Stimulated activated memory B cell treated with anti-CD40 and anti-IgM and Interleukin-4, amounts not matched to agents 10 μg/mL and 1 μg/mL and 100 μg/mL, for 72 hours (primary cell): ENCODE data around the gene ATP4B.

ENCODE experiments used
- ATAC-seq: fragments of 150-1000 bp; cut with Tn5 transposase; 2 replicates; pipeline ENCODE4 v1.10.0; 2021
- H3K27ac Mint-ChIP-seq: one replicate; pipeline ENCODE4 v1.8.0; 2022; ENCODE audit warnings: mild to moderate bottlenecking, mixed read lengths
- H3K27me3 Mint-ChIP-seq: one replicate; pipeline ENCODE4 v1.8.0; 2022; ENCODE audit warnings: mixed read lengths
- H3K36me3 Mint-ChIP-seq: one replicate; pipeline ENCODE4 v1.8.0; 2022; ENCODE audit warnings: mixed read lengths
- H3K4me1 Mint-ChIP-seq: one replicate; pipeline ENCODE4 v1.8.0; 2022; ENCODE audit warnings: mixed read lengths
- H3K4me3 Mint-ChIP-seq: one replicate; pipeline ENCODE4 v1.8.0; 2022; ENCODE audit warnings: mild to moderate bottlenecking, moderate library complexity, mixed read lengths
- H3K9me3 Mint-ChIP-seq: one replicate; pipeline ENCODE4 v1.8.0; 2022; ENCODE audit warnings: mixed read lengths

Gene ATP4B

GRCh38 chr13:113637262-113638160 is 20.5 kb downstream of the ATP4B start:
- peaks cover 90% of the 10 kb centered on the region for H3K36me3 Mint-ChIP-seq
- no peak for ATAC-seq
- H3K27me3 Mint-ChIP-seq = no peaks in the 10 kb centered on the region
- peaks cover 3% of the 10 kb centered on the region for H3K4me1 Mint-ChIP-seq
- H3K4me3 Mint-ChIP-seq = no peak overlapping the region
- H3K9me3 Mint-ChIP-seq = no peaks in the 10 kb centered on the region
- no peak overlapping the region for H3K27ac Mint-ChIP-seq

GRCh38 chr13:113636266-113636963 is 21.6 kb downstream of the ATP4B start:
- Mint-ChIP-seq H3K27ac (no peak overlapping the region), H3K4me1 (no peaks in the 10 kb centered on the region), H3K36me3 (peaks cover 90% of the 10 kb centered on the region), H3K27me3 (no peaks in the 10 kb centered on the region), H3K9me3 (no peaks in the 10 kb centered on the region), H3K4me3 (no peak overlapping the region)
- no peak for ATAC-seq

GRCh38 chr13:113635709-113636108 is 22.3 kb downstream of the ATP4B start:
- no peaks in the 10 kb centered on the region for H3K27me3 Mint-ChIP-seq
- H3K27ac Mint-ChIP-seq = no peak overlapping the region
- H3K4me3 Mint-ChIP-seq = no peak overlapping the region
- no peak for ATAC-seq
- no peaks in the 10 kb centered on the region for H3K4me1 Mint-ChIP-seq
- no peaks in the 10 kb centered on the region for H3K9me3 Mint-ChIP-seq
- peaks cover 87% of the 10 kb centered on the region for H3K36me3 Mint-ChIP-seq

GRCh38 chr13:113635048-113635420 is 23.0 kb downstream of the ATP4B start:
- Mint-ChIP-seq H3K4me3 (no peak overlapping the region), H3K9me3 (no peaks in the 10 kb centered on the region), H3K27me3 (no peaks in the 10 kb centered on the region), H3K4me1 (no peaks in the 10 kb centered on the region), H3K27ac (no peak overlapping the region), H3K36me3 (peaks cover 81% of the 10 kb centered on the region)
- no peak for ATAC-seq

- Mint-ChIP-seq H3K36me3 (peaks cover 77% of the 10 kb centered on the region), H3K4me3 (no peak overlapping the region), H3K27ac (no peak overlapping the region), H3K27me3 (no peaks in the 10 kb centered on the region), H3K4me1 (no peaks in the 10 kb centered on the region), H3K9me3 (no peaks in the 10 kb centered on the region)
- no peak for ATAC-seq
Observed at GRCh38 chr13:113634279-113635047, 23.5 kb downstream of the ATP4B start.

- no peak for ATAC-seq
- Mint-ChIP-seq H3K27ac (no peak overlapping the region), H3K36me3 (peaks cover 79% of the 10 kb centered on the region), H3K4me1 (no peaks in the 10 kb centered on the region), H3K27me3 (no peaks in the 10 kb centered on the region), H3K4me3 (no peak overlapping the region), H3K9me3 (no peaks in the 10 kb centered on the region)
Observed at GRCh38 chr13:113633485-113633873, 24.5 kb downstream of the ATP4B start.

GRCh38 chr13:113632706-113633484 is 25.1 kb downstream of the ATP4B start:
- Mint-ChIP-seq H3K4me1 (no peaks in the 10 kb centered on the region), H3K4me3 (no peak overlapping the region), H3K36me3 (peaks cover 81% of the 10 kb centered on the region), H3K27ac (no peak overlapping the region), H3K27me3 (no peaks in the 10 kb centered on the region), H3K9me3 (no peaks in the 10 kb centered on the region)
- ATAC-seq = no peak

GRCh38 chr13:113631341-113632095 is 26.5 kb downstream of the ATP4B start:
- Mint-ChIP-seq H3K4me3 (no peak overlapping the region), H3K36me3 (peaks cover 78% of the 10 kb centered on the region), H3K27me3 (no peaks in the 10 kb centered on the region)

GRCh38 chr13:113630804-113631203 is 27.2 kb downstream of the ATP4B start:
- Mint-ChIP-seq H3K4me1 (no peaks in the 10 kb centered on the region), H3K9me3 (no peaks in the 10 kb centered on the region), H3K27ac (no peak overlapping the region), H3K36me3 (peaks cover 78% of the 10 kb centered on the region), H3K4me3 (no peak overlapping the region), H3K27me3 (no peaks in the 10 kb centered on the region)
- ATAC-seq = no peak

More at GRCh38 chr13:113631341-113632095, 26.5 kb downstream of the ATP4B start:
- no peak for ATAC-seq
- no peak overlapping the region for H3K27ac Mint-ChIP-seq
- H3K4me1 Mint-ChIP-seq = no peaks in the 10 kb centered on the region
- H3K9me3 Mint-ChIP-seq = no peaks in the 10 kb centered on the region

- Mint-ChIP-seq H3K4me3 (no peak overlapping the region), H3K36me3 (peaks cover 79% of the 10 kb centered on the region), H3K9me3 (no peaks in the 10 kb centered on the region), H3K27ac (no peak overlapping the region), H3K27me3 (no peaks in the 10 kb centered on the region), H3K4me1 (no peaks in the 10 kb centered on the region)
- no peak for ATAC-seq
Observed at GRCh38 chr13:113630296-113630695, 27.7 kb downstream of the ATP4B start.

- Mint-ChIP-seq H3K9me3 (no peaks in the 10 kb centered on the region), H3K27ac (no peak overlapping the region), H3K27me3 (no peaks in the 10 kb centered on the region), H3K36me3 (peaks cover 80% of the 10 kb centered on the region), H3K4me3 (no peak overlapping the region), H3K4me1 (no peaks in the 10 kb centered on the region)
- ATAC-seq = no peak
Observed at GRCh38 chr13:113629866-113630265, 28.1 kb downstream of the ATP4B start.

GRCh38 chr13:113628291-113629270 is 29.4 kb downstream of the ATP4B start:
- no peaks in the 10 kb centered on the region for H3K27me3 Mint-ChIP-seq
- H3K4me1 Mint-ChIP-seq = no peaks in the 10 kb centered on the region
- no peak for ATAC-seq
- H3K27ac Mint-ChIP-seq = no peak overlapping the region
- H3K4me3 Mint-ChIP-seq = no peak overlapping the region
- H3K9me3 Mint-ChIP-seq = no peaks in the 10 kb centered on the region
- peaks cover 80% of the 10 kb centered on the region for H3K36me3 Mint-ChIP-seq

GRCh38 chr13:113627136-113627535 is 30.9 kb downstream of the ATP4B start:
- Mint-ChIP-seq H3K27me3 (no peaks in the 10 kb centered on the region), H3K4me3 (no peak overlapping the region), H3K36me3 (peaks cover 81% of the 10 kb centered on the region), H3K27ac (no peak overlapping the region), H3K4me1 (no peaks in the 10 kb centered on the region), H3K9me3 (no peaks in the 10 kb centered on the region)
- no peak for ATAC-seq
